22Rv1 (cell line): ENCODE measurements around the gene CERS2.

ENCODE experiments used
- ZFX ChIP-seq: fragments of 450-650 bp; IDR thresholded peaks from 2 replicates; pipeline ENCODE4 v1.6.1; 2017; ENCODE audit warnings: antibody characterized with exemption, borderline replicate concordance
- TF ChIP-seq, protein P1 (sequence below): fragments of 450-650 bp; IDR thresholded peaks from 2 replicates; pipeline ENCODE4 v1.5.1; 2017; ENCODE audit warnings: mild to moderate bottlenecking

DNA sequence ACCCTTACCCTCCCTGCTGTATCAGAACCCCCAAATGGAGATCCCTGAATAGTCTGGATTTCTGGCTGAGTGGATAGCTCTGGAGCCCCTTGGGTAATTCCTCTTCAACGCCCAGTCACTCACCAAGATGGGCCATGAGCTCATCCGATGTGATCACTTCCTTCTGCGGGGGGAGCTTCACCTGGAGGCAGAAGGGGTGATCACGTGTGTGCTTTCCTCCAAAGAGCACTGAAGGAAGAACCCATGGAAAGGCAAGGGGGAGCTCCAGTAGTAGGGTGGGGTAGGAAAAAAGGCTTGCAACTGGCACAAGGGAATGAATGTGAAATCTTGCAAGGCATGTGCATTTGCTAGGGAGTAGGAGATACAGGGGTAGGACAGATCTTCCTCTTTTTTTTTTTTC is 27.0 kb upstream of the CERS2 start:
- TF ChIP-seq, protein P1, sequence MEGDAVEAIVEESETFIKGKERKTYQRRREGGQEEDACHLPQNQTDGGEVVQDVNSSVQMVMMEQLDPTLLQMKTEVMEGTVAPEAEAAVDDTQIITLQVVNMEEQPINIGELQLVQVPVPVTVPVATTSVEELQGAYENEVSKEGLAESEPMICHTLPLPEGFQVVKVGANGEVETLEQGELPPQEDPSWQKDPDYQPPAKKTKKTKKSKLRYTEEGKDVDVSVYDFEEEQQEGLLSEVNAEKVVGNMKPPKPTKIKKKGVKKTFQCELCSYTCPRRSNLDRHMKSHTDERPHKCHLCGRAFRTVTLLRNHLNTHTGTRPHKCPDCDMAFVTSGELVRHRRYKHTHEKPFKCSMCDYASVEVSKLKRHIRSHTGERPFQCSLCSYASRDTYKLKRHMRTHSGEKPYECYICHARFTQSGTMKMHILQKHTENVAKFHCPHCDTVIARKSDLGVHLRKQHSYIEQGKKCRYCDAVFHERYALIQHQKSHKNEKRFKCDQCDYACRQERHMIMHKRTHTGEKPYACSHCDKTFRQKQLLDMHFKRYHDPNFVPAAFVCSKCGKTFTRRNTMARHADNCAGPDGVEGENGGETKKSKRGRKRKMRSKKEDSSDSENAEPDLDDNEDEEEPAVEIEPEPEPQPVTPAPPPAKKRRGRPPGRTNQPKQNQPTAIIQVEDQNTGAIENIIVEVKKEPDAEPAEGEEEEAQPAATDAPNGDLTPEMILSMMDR, result no peak
- no peak for TF ChIP-seq ZFX
